Left lung (tissue), 10 donors: ENCODE measurements around the gene YARS2. TPM values are rescaled to one million over a fixed set of nuclear protein-coding genes. Genes with fewer than 3 reads are reported as not detected.

ENCODE experiments used
- ATAC-seq: fragments of 200-7000 bp; cut with Tn5 transposase; one replicate; pipeline ENCODE4 v1.9.1; 2020; ENCODE audit warnings: moderate library complexity
- DNase-seq, 4 donors: peaks; one replicate each; pipeline ENCODE4 v3.0.0-alpha.2; 2013 to 2020
- H3K27ac ChIP-seq, 2 donors: fragments of 200-600 bp; sonication (generic) in 1 of 2; one replicate each; pipeline versions ENCODE4 v1.5.0 to v1.8.0; 2020 to 2021
- H3K27me3 ChIP-seq, 2 donors: fragments of 200-600 bp; sonication (generic) in 1 of 2; one replicate each; pipeline versions ENCODE4 v1.5.0 to v1.8.0; 2020 to 2021
- H3K36me3 ChIP-seq, 2 donors: fragments of 200-600 bp; sonication (generic) in 1 of 2; one replicate each; pipeline versions ENCODE4 v1.5.0 to v1.8.0; 2020 to 2021
- H3K4me1 ChIP-seq, 2 donors: fragments of 200-600 bp; one replicate each; pipeline ENCODE4 v1.8.0; 2021
- H3K4me3 ChIP-seq, 2 donors: fragments of 200-600 bp; sonication (generic) in 1 of 2; one replicate each; pipeline versions ENCODE4 v1.5.0 to v1.8.0; 2020 to 2021; ENCODE audit warnings: mild to moderate bottlenecking in 1 of 2
- H3K9me3 ChIP-seq, 2 donors: fragments of 200-600 bp; sonication (generic) in 1 of 2; one replicate each; pipeline versions ENCODE4 v1.5.0 to v1.8.0; 2020 to 2021
- CTCF ChIP-seq, 2 donors: fragments of 200-600 bp; sonication (generic) in 1 of 2; IDR thresholded peaks; one replicate each; pipeline versions ENCODE4 v1.5.0 to v1.8.0; 2021; ENCODE audit warnings: antibody characterized with exemption in 2 of 2
- intact Hi-C, 2 donors: fragments of 100-400 bp; cut with DNase I; formaldehyde crosslinking; loops; one replicate each; pipeline versions ENCODE4 v1.11.2 to v1.14.2; 2022
- polyA plus RNA-seq, 6 donors: library from polyadenylated mRNA; unstranded; fragments of 120-200 nt; gene quantifications; one replicate each; pipeline ENCODE4 v1.2.1, GENCODE V29; 2013; ENCODE audit not compliant: insufficient read length in 6 of 6
- total RNA-seq, 2 donors: library from RNA; stranded (reverse); fragmentation: NEBNext Ultra II Directional; extraction: Animal tissue kit (Norgen Biotek cat#: 25700); gene quantifications; one replicate each; pipeline ENCODE4 v1.2.1, GENCODE V29; 2021
- donor health status: DM: no; HTN: yes; CAD: no.
- donor health status: DM: no; HTN: no; CAD: no.

The YARS2 gene
- total and polyA plus RNA-seq, 8 donors: 13.3 to 33.8 (median 29.0) TPM

- Histone ChIP-seq H3K4me1 (no peaks in the 10 kb centered on the region), H3K36me3 (peaks cover 0 to 13% of the 10 kb centered on the region in 2 donors), H3K9me3 (no peaks in the 10 kb centered on the region), H3K27ac (no peak overlapping the region), H3K27me3 (no peaks in the 10 kb centered on the region), H3K4me3 (no peak overlapping the region)
- TF ChIP-seq CTCF (IDR thresholded peaks at IDR 0.05): no peak
- DNase-seq: no peak
- intact Hi-C loops: no loop called here
- ATAC-seq: no peak
Measured at GRCh38 chr12:32697445-32697844, 58.3 kb downstream of the YARS2 start.

Other genes with a start within 250 kb of the YARS2 start
- 10 to 100 TPM; 44.1 to 62.8 TPM for gene DNM1L, start 76.6 kb downstream of the YARS2 start, total RNA-seq
- 100 to 1,000 TPM in 5 of 6 donors, 10 to 100 TPM in 1; 98.5 to 128 (median 121) TPM for gene DNM1L, start 76.6 kb downstream of the YARS2 start, polyA plus RNA-seq
- 1 to 10 TPM; 1.5 to 2.2 TPM for gene PKP2, start 140.9 kb upstream of the YARS2 start, total RNA-seq
- 1 to 10 TPM; 3.6 to 6.7 (median 5.3) TPM for gene PKP2, start 140.9 kb upstream of the YARS2 start, polyA plus RNA-seq